Cardiac muscle cell (in vitro differentiated cells and primary cell): ENCODE measurements around the gene ANAPC7. TPM values are rescaled to one million over a fixed set of nuclear protein-coding genes. Genes with fewer than 3 reads are reported as not detected.

ENCODE experiments used
- DNase-seq, 2 donors: peaks; one replicate each; pipeline versions ENCODE4 v3.0.0 to v3.0.0-alpha.2; 2010 to 2017; ENCODE audit warnings: low read depth in 1 of 2, low spot score in 1 of 2
- H3K27ac ChIP-seq: fragments of 200-600 bp; sonication (generic); 2 replicates; pipeline ENCODE4 v1.5.1; 2016
- H3K27me3 ChIP-seq: fragments of 200-600 bp; sonication (generic); 2 replicates; pipeline ENCODE4 v1.6.0; 2016; ENCODE audit warnings: control low read depth
- H3K36me3 ChIP-seq: fragments of 200-600 bp; sonication (generic); 2 replicates; pipeline ENCODE4 v1.5.1; 2016; ENCODE audit warnings: control low read depth
- H3K4me1 ChIP-seq: fragments of 200-600 bp; sonication (generic); 2 replicates; pipeline ENCODE4 v1.8.1; 2017; ENCODE audit warnings: low read depth, mild to moderate bottlenecking, mixed run types
- H3K4me3 ChIP-seq: fragments of 200-600 bp; sonication (generic); 2 replicates; pipeline ENCODE4 v1.5.1; 2016; ENCODE audit warnings: mild to moderate bottlenecking
- H3K9me3 ChIP-seq: fragments of 200-600 bp; sonication (generic); 2 replicates; pipeline ENCODE4 v1.5.1; 2017; ENCODE audit warnings: low read depth, mild to moderate bottlenecking, control low read depth
- polyA plus RNA-seq: library from polyadenylated mRNA; unstranded; fragments of >200 nt; fragmentation: Nextera tagmentation; extraction: Ambion mirVana; gene quantifications from 2 replicates; pipeline ENCODE4 v1.2.1, GENCODE V29; 2016
- total RNA-seq: library from RNA; depleted of rRNA; stranded (reverse); fragments of >200 nt; gene quantifications from 2 replicates; pipeline ENCODE4 v1.2.3, GENCODE V29; 2016
- TF ChIP-seq, protein P1 (sequence below): IDR thresholded peaks from 2 replicates; pipeline ENCODE4 v1.5.1; 2012; ENCODE audit warnings: low read depth, mild to moderate bottlenecking, low read length

Gene ANAPC7
- total and polyA plus RNA-seq, 2 experiments from 2014 or later: 54.6 to 55.4 TPM

DNA sequence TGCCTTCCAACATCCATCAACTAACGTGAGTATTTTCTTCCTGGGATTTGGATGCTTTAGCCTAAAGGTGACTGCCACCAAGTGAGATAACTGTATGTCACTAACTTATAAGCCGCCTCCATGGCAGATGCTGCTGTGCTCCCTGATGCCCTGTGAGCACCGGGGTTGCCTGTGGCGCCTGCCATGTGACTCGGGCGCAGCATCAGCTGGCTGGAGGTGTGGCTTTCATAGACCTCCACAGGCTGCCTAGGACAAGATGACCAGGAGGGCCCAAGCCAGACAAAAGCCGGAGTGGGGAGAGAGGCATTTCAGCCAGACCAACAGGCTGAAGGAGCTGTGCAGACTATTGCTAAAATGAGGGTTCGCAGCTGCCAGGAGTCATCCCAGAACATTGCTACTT, 55.7 kb downstream of the ANAPC7 start:
- Histone ChIP-seq H3K4me1 (no peaks in the 10 kb centered on the region), H3K27ac (peak overlapping the region; percentile 27), H3K27me3 (no peaks in the 10 kb centered on the region), H3K4me3 (no peak overlapping the region), H3K9me3 (no peaks in the 10 kb centered on the region), H3K36me3 (peaks cover 87% of the 10 kb centered on the region)
- no peak for DNase-seq
- TF ChIP-seq, protein P1, sequence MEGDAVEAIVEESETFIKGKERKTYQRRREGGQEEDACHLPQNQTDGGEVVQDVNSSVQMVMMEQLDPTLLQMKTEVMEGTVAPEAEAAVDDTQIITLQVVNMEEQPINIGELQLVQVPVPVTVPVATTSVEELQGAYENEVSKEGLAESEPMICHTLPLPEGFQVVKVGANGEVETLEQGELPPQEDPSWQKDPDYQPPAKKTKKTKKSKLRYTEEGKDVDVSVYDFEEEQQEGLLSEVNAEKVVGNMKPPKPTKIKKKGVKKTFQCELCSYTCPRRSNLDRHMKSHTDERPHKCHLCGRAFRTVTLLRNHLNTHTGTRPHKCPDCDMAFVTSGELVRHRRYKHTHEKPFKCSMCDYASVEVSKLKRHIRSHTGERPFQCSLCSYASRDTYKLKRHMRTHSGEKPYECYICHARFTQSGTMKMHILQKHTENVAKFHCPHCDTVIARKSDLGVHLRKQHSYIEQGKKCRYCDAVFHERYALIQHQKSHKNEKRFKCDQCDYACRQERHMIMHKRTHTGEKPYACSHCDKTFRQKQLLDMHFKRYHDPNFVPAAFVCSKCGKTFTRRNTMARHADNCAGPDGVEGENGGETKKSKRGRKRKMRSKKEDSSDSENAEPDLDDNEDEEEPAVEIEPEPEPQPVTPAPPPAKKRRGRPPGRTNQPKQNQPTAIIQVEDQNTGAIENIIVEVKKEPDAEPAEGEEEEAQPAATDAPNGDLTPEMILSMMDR: no peak

DNA sequence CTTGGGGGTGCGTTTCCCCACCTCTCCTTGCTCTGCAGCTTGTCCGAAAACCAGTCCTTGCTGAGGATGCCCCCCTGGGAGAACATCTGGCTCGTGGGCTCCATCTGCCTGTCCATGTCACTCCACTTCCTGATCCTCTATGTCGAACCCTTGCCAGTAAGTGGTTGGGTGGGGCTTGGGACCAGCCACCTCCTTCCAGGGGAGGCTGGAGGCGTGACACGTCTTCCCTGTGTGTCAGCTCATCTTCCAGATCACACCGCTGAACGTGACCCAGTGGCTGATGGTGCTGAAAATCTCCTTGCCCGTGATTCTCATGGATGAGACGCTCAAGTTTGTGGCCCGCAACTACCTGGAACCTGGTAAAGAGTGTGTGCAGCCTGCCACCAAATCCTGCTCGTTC, 57.5 kb downstream of the ANAPC7 start:
- TF ChIP-seq, protein P1: no peak
- Histone ChIP-seq H3K36me3 (peaks cover 99% of the 10 kb centered on the region), H3K27ac (peak overlapping the region; percentile 44), H3K4me3 (no peak overlapping the region), H3K9me3 (no peaks in the 10 kb centered on the region), H3K4me1 (no peaks in the 10 kb centered on the region), H3K27me3 (no peaks in the 10 kb centered on the region)
- DNase-seq: no peak

DNA sequence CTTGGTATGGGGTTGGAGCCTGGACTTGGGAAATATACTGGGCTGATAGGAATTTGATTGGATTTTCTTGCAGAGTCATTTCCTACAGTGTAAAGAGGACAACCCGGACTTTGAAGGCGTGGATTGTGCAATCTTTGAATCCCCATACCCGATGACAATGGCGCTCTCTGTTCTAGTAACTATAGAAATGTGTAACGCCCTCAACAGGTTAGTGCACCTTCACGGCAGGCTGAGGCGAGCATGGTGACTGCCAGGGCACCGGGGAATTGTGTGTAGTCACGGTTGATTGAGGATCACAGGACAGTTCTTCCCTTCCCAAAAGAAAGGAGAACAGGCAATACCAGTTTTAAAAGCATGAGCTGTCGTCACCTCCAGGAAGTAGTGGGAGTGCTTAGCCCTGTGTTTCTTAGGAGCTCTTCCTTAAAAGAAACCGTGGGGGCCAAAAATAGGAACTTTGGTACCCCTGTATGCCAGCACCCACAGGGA, 58.3 kb downstream of the ANAPC7 start:
- DNase-seq: peak in 1 of 2 donors; percentile 24
- TF ChIP-seq, protein P1: no peak
- Histone ChIP-seq H3K4me3 (no peak overlapping the region), H3K9me3 (no peaks in the 10 kb centered on the region), H3K27me3 (no peaks in the 10 kb centered on the region), H3K36me3 (peaks cover 100% of the 10 kb centered on the region), H3K4me1 (no peaks in the 10 kb centered on the region), H3K27ac (peak overlapping the region; percentile 50)

DNA sequence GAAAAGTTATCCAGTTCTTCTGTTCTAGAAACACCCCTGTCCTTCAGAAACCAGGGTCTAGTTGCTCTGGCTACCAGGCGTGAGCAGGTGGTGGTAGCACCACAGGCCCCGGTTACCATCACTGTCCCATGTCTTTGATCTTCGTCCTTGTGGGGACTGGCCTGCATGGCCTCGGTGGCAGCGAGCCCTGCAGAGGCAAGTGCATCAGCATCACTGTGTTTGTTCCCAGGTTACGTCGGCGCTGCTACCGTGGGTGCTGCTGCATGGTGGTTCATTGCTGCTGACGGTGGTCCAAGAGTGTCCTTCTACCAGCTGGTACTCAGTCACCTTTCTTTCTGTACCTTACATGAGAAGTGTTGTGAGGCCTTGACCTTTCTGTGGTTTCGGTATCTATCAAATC, 58.9 kb downstream of the ANAPC7 start:
- TF ChIP-seq, protein P1: no peak
- Histone ChIP-seq H3K4me1 (no peaks in the 10 kb centered on the region), H3K27me3 (no peaks in the 10 kb centered on the region), H3K27ac (peak overlapping the region; percentile 50), H3K36me3 (peaks cover 100% of the 10 kb centered on the region), H3K4me3 (no peak overlapping the region), H3K9me3 (no peaks in the 10 kb centered on the region)
- no peak for DNase-seq

DNA sequence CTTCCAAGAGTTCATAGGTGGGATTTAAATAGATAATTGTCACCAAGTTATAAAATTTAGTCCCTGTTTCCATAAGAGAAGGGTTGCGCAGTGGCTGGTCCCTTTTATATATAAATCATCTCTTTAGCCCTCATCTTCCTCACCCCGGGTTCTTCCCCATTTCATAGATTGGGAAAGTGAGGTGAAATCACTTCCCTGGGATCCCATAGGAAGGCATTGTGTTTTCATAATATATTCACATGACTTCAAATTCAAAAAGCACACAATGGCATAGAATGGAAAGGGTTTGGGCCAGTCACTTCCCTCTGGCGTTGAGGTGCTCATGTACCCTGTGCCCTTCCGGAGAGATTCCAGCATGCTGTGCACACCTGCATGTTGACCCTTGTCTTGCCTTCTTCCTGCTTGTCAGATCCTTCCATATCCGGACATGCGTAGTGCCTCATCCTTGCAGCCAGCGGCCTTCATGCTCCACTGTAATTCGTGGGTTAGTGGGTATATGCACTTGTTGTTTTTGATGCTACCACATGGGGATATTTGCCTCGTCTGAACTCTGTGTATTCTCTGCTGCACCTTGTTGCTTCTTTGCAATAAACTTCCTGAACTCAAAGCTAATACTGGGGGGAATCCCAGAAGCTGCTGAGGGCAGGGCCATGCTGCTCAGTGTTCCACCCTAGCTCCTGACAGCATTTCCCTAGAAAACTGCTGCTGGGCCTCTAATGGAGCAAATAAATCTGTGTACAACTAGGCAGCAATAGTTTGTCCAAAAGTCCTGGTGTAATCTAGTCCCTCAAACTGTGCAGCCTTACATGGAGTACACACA, 59.6 kb downstream of the ANAPC7 start:
- Histone ChIP-seq H3K27me3 (no peaks in the 10 kb centered on the region), H3K36me3 (peaks cover 100% of the 10 kb centered on the region), H3K27ac (peak overlapping the region; percentile 50), H3K4me1 (no peaks in the 10 kb centered on the region), H3K9me3 (no peaks in the 10 kb centered on the region), H3K4me3 (no peak overlapping the region)
- DNase-seq: no peak
- TF ChIP-seq, protein P1: no peak
